Right lobe of liver (tissue), 6 donors: Measurements from ENCODE around the gene NANS. TPM values are rescaled to one million over a fixed set of nuclear protein-coding genes. Genes with fewer than 3 reads are reported as not detected.
"Not testable (repeated sequence)": the region's sequence is repeated elsewhere in the genome, so short reads cannot be mapped to it uniquely, and the experiment has no call there.

ENCODE experiments used
- ATAC-seq, 4 donors: fragments of 200-7000 bp; cut with Tn5 transposase; one replicate each; pipeline ENCODE4 v1.9.1; 2020; ENCODE audit warnings: mild to moderate bottlenecking in 4 of 4, moderate library complexity in 4 of 4
- DNase-seq, 3 donors: peaks; one replicate each; pipeline ENCODE4 v3.0.0-alpha.2; 2020
- H3K27ac ChIP-seq, 3 donors: fragments of 200-600 bp; one replicate each; pipeline ENCODE4 v1.8.0; 2022
- H3K27me3 ChIP-seq, 2 donors: fragments of 200-600 bp; one replicate each; pipeline ENCODE4 v1.8.0; 2022
- H3K36me3 ChIP-seq, 4 donors: fragments of 200-600 bp; sonication (generic) in 1 of 4; one replicate each; pipeline versions ENCODE4 v1.5.1 to v1.8.0; 2017 to 2022; ENCODE audit warnings: control low read depth in 1 of 4
- H3K4me1 ChIP-seq, 4 donors: fragments of 200-600 bp; sonication (generic) in 1 of 4; one replicate each; pipeline versions ENCODE4 v1.5.1 to v1.8.0; 2017 to 2022; ENCODE audit warnings: control low read depth in 1 of 4
- H3K4me3 ChIP-seq, 3 donors: fragments of 200-600 bp; one replicate each; pipeline ENCODE4 v1.8.0; 2022
- H3K9me3 ChIP-seq, 4 donors: fragments of 200-600 bp; sonication (generic) in 1 of 4; one replicate each; pipeline versions ENCODE4 v1.5.1 to v1.8.0; 2017 to 2022; ENCODE audit warnings: control low read depth in 1 of 4
- CTCF ChIP-seq, 4 donors: fragments of 200-600 bp in 3 of 4; fragments of 450-650 bp in 1 of 4; IDR thresholded peaks; one replicate each; pipeline versions ENCODE4 v1.5.1 to v1.8.0; 2016 to 2022; ENCODE audit warnings: antibody characterized with exemption in 4 of 4, mild to moderate bottlenecking in 2 of 4
- POLR2A ChIP-seq: fragments of 450-650 bp; IDR thresholded peaks from one replicate; pipeline ENCODE4 v1.6.1; 2017; ENCODE audit warnings: antibody characterized with exemption, mild to moderate bottlenecking
- WGBS: methylation state at CpG from one replicate; pipeline ENCODE4 v1.1.6; 2018; ENCODE audit warnings: low coverage, low lambda C conversion rate; ENCODE audit not compliant: insufficient coverage; ENCODE audit errors: missing lambda C conversion rate; 5-methylcytosine and 5-hydroxymethylcytosine counted together
- intact Hi-C, 2 donors: fragments of 100-400 bp; cut with DNase I; formaldehyde crosslinking; loops; one replicate each; pipeline versions ENCODE4 v1.11.2 to v1.14.1; 2022
- total RNA-seq, 6 experiments: library from RNA; depleted of rRNA in 2 of 6; stranded (reverse); fragments of >200 nt in 2 of 6; fragmentation: NEBNext Ultra II Directional in 3 of 6; extraction: Animal tissue kit (Norgen Biotek cat#: 25700) in 3 of 6; gene quantifications; one replicate each; pipeline versions ENCODE4 v1.1.0 to v1.2.4, GENCODE V29; 2016 to 2023
- donor health status: DM: no; HTN: yes; CAD: no.
- donor health status: DM: no; HTN: no; CAD: no.
- donor health status: DM: no; HTN: no; CAD: no.
- donor health status: DM: no; HTN: yes; CAD: no.
- donor health status: DM: no; HTN: yes; CAD: no.

Gene NANS
- total RNA-seq, 6 experiments from 2014 or later, result 16.4 to 43.2 (median 30.2) TPM

GRCh38 chr9:98105006-98105405 is 48.5 kb downstream of the NANS start:
- 100% methylated on average over 1 of the region's 7 CpGs for WGBS
- DNase-seq (no peak), ATAC-seq (peak in 1 of 4 donors; percentile 9)
- no peak overlapping the region for H3K4me3 ChIP-seq
- no peaks in the 10 kb centered on the region for H3K9me3 ChIP-seq
- intact Hi-C loops, result no loop called here
- no peaks in the 10 kb centered on the region for H3K27me3 ChIP-seq
- TF ChIP-seq POLR2A (no peak), CTCF (IDR thresholded peaks at IDR 0.05) (no peak)
- H3K36me3 ChIP-seq, result peaks cover 0 to 7% (median 3%) of the 10 kb centered on the region in 4 donors
- peak overlapping the region in 1 of 3 donors; percentile 13 for H3K27ac ChIP-seq
- peaks cover 0 to 21% (median 9%) of the 10 kb centered on the region in 4 donors for H3K4me1 ChIP-seq

- intact Hi-C loops, result no loop called here
- peak overlapping the region; percentile 28 to 60 (median 47) for H3K27ac ChIP-seq
- TF ChIP-seq POLR2A (no peak), CTCF (IDR thresholded peaks at IDR 0.05) (no peak)
- no peaks in the 10 kb centered on the region for H3K27me3 ChIP-seq
- WGBS, result 12% methylated on average over 1 of the region's 2 CpGs
- H3K36me3 ChIP-seq, result peaks cover 0 to 7% (median 3%) of the 10 kb centered on the region in 4 donors
- DNase-seq (no peak), ATAC-seq (peak in 3 of 4 donors; percentile 13 to 55 (median 30))
- peaks cover 0 to 21% (median 9%) of the 10 kb centered on the region in 4 donors for H3K4me1 ChIP-seq
- no peaks in the 10 kb centered on the region for H3K9me3 ChIP-seq
- no peak overlapping the region for H3K4me3 ChIP-seq
These were observed 51.4 kb downstream of the NANS start for GRCh38 chr9:98107926-98108325.

GRCh38 chr9:98108531-98109031 is 52.0 kb downstream of the NANS start:
- peaks cover 0 to 21% (median 9%) of the 10 kb centered on the region in 4 donors for H3K4me1 ChIP-seq
- DNase-seq (no peak), ATAC-seq (peak; percentile 59 to 71 (median 66))
- intact Hi-C loops, result no loop called here
- H3K4me3 ChIP-seq, result no peak overlapping the region
- H3K27ac ChIP-seq, result peak overlapping the region; percentile 28 to 60 (median 47)
- no peaks in the 10 kb centered on the region for H3K9me3 ChIP-seq
- TF ChIP-seq POLR2A (no peak), CTCF (IDR thresholded peaks at IDR 0.05) (no peak)
- WGBS, result 47% methylated on average over 5 of the region's 5 CpGs
- peaks cover 0 to 7% (median 3%) of the 10 kb centered on the region in 4 donors for H3K36me3 ChIP-seq
- H3K27me3 ChIP-seq, result no peaks in the 10 kb centered on the region

- 61% methylated on average over 3 of the region's 3 CpGs for WGBS
- TF ChIP-seq CTCF (IDR thresholded peaks at IDR 0.05) (no peak), POLR2A (no peak)
- no peaks in the 10 kb centered on the region for H3K9me3 ChIP-seq
- H3K27ac ChIP-seq, result peak overlapping the region in 2 of 3 donors; percentile 47 to 60
- H3K4me3 ChIP-seq, result no peak overlapping the region
- DNase-seq (no peak), ATAC-seq (no peak)
- peaks cover 0 to 21% (median 9%) of the 10 kb centered on the region in 4 donors for H3K4me1 ChIP-seq
- H3K27me3 ChIP-seq, result no peaks in the 10 kb centered on the region
- intact Hi-C loops, result no loop called here
- peaks cover 0 to 7% (median 3%) of the 10 kb centered on the region in 4 donors for H3K36me3 ChIP-seq
These were observed 52.5 kb downstream of the NANS start for GRCh38 chr9:98109052-98109451.

- DNase-seq, H3K27ac ChIP-seq, H3K4me3 ChIP-seq: not testable (repeated sequence)
These were observed 60.6 kb downstream of the NANS start for GRCh38 chr9:98117097-98117496.

More at GRCh38 chr9:98117097-98117496, 60.6 kb downstream of the NANS start:
- 90% methylated on average over 6 of the region's 6 CpGs for WGBS
- ATAC-seq, intact Hi-C loops, H3K9me3 ChIP-seq, H3K27me3 ChIP-seq, H3K36me3 ChIP-seq: not testable (repeated sequence)
- H3K4me1 ChIP-seq, result peaks cover 0 to 16% (median 0%) of the 10 kb centered on the region in 4 donors
